Stimulated activated CD4-positive, alpha-beta T cell treated with anti-CD3 and anti-CD28 coated beads, Interleukin-4, amount 100 ng/mL, for 1 hour (primary cell): ENCODE results near the gene CRADD.

Source experiments
- DNase-seq: peaks from one replicate; pipeline ENCODE4 v3.0.0-alpha.2; 2020

CRADD gene

DNA sequence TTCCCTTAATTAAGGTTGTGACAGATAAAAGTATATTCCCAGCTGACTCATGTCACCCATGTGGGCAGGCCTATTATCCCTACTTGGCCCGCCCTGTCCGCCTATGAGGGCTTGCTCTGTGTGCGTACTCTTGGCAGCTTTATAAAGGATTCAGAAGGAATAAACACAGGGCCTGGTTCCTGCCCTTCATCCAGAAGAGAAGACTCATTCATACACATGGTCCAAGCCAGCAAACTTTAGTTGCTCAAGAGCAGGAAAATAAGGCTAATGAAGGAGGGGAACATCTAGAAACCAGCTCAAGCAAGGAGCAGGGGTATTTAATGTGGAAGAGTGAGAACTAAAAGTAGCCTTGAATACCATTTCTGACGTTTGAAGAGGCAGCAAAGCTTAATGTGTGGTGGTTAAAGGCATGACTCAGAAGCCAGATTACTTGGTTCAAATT is 141.9 kb downstream of the CRADD start:
- no peak for DNase-seq

DNA sequence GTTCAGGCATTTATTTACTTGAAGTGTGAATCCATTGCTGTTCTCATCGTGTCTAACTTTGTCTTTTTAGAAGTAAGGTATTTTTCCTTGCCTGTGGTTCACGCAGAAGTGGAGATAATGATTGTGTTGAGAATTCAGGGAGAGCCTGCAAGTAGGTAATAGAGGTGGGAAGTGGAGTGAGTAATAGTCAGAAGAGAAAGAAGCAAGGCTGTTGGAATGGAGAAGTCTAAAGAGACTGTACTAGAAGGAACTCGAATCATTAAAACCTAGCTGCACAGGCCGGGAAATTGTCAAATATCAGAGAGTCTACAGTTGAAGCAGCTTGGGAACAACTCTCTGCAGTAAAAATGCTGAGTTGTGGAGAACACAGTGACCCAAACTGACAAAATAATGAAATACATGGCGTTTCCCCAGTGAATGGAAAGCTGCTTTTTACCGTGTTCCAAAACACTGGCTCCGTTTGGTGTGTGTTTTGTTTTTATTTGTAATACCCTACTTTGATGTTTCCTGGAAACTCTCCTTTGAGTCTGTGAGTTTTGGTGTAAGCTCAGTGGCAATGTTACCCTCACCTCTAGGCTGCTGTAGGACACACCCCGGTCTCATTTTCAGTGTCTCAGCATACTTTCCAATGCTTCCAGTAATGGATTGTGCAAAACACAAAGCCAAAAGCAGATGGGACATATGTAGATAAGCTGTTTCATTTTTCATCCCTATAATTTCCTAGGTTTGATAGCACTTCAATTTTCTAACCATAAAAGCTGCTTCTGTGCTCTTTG is 146.6 kb downstream of the CRADD start:
- DNase-seq, result no peak

DNA sequence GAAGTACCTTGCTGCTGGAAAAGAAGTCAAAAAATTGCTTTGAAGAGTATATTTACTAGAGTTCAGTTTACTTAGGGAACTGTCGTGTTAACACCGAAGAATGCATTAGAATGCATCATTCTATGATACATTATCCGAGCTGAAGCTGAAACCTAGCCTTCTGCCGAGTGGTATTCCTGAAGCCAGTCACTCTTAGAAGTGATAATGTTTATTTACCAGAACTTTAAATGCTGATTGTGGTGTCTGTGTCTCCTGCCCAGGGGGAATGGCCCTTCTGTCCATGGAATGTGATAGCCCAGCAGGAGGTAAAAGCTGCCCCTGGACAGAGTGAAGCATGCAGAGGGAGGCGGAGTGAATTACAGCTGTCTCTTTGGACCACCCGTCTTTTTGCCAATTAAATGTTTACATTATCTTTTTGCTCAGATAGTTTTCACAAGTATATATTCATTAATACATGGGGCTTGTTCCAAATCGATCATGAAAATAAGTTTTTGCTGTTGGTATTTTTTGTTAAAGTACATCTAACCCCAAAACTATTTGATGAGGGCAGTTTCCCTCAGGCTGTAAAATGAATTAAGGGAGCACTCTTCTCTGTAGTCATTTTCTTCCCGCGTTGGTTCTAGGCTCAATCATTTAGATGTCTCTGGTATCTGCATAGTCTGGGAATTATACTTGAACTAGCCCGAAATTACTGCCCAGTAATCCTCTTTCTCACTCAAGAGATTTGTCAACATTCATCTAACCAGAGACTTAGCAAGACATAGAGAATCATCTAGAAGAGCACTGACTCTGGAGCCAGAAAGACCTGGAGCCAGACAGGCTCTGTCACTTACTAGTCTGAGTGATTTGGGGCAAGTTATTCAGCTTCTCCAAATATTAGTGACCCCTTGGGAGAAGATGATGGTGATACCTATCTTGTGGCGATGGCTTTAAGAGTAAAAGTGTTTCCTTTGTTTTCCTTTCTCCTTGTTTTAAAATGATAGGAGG is 147.6 kb downstream of the CRADD start:
- DNase-seq, result no peak

DNA sequence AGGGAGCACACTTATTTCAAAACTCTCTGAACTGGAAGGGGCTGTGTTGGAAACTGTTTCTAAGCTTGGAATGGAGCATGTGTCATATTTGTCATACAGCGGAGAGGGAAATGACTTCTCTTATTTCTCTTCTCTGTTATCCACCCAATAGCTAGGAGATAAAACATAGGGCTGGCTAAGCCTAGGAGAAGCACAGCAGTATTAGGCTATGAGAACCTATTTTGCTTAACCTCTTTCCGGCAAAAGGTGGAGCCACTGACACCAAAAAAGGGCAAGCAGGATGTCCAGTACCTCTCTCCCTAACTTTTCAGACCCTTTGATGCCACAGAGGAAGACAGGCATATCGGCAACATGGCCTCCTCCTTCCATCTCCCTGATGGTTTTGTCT is 148.3 kb downstream of the CRADD start:
- no peak for DNase-seq

DNA sequence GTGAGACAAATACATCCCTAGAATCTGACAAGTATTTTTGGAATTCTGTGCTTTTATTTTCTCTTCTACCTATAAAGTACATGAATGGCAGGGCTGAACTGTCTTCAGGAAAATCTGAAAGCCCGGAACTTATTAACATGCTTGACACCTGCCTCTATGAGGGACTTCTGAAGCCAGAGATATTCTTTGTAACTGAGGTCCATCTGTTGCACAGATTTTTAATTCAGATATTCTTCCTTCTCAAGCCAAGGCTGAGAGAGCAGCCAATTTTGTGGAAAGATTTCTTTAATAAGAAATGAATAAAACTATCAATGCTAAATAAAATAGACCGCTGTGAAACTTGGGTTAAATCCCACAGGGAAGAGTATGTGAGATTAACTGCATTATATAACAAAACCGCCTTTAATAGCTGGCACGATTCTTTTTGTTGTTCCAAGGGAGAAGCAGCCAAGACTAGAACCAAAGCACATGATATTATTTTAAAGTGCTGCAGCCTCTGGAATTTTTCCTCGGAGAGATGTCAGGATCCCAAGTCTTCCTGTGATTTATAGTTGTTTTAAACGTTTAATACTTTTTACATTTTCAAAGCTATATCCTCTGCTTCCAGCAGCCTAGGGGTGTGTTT is 148.9 kb downstream of the CRADD start:
- no peak for DNase-seq

DNA sequence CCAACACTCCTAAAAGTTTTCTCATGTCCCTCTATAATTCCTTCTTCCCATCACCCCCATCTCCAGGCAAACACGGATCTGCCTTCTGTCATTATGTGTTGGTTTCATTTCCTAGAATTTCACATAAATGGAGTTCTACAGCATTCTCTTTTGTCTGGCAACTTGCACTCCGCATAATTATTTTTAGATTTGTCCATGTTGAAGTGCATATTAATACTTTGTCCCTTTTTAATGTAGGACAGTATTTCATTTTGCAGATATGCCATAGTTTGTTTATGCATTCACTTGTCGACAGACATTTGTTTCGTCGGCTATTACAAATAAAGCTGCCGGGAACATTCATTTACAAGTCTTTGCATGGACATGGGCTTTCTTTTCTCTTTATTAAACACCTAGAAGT is 150.0 kb downstream of the CRADD start:
- DNase-seq, result no peak

DNA sequence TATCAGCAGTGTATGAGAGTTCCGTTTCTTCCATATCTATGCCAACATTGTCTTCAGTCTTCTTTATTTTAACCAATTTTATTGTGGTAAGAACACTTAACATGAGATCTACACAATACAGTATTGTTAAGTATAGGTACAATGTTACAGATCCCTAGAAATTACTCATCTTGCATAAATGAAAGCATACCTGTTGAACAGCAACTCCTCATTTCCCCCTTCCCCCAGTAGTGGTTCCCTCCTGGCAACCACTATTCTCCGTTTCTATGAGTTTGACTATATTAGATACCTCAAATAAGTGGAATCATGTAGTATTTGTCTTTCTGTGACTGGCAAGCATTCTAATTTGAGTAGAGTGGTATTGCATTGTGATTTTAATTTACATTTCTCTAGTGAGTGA is 150.5 kb downstream of the CRADD start:
- no peak for DNase-seq

DNA sequence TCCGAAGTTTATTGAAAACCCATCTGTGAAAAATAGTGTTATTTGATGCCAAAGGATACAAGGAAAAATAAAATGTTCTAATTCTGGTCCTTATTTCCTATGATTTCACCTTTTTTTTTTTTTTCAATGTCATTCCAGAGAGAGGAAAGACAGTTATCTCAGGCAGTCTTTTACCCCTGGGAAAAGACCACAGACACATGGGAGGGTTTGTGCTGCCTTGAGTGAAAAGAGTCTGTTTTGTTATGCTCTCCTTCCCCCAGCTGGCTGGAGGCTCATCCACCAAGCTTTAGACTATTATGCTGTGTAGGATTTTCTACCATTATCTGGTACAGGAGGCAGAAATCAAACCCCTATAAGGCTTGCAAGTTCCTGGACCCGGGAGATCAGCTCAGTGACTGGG is 151.8 kb downstream of the CRADD start:
- DNase-seq, result no peak

DNA sequence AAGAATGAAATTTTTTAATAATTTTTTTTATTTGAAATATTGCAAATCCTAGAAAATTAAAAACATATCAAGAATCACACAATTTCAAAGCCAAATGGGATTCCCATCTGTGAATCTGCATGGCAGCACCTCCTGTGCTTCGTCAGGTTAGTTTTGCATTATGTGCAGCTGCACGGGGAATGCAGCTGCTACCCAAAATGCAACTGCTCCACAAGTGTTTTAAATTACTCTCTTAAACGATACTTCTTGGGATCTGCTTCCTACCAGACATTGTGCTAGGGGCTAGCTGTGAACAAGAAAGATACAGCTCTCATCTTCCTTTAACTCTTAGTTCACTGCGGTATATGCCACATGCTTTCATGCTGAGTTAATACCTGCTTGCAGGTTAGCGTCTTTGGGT is 154.2 kb downstream of the CRADD start:
- no peak for DNase-seq

DNA sequence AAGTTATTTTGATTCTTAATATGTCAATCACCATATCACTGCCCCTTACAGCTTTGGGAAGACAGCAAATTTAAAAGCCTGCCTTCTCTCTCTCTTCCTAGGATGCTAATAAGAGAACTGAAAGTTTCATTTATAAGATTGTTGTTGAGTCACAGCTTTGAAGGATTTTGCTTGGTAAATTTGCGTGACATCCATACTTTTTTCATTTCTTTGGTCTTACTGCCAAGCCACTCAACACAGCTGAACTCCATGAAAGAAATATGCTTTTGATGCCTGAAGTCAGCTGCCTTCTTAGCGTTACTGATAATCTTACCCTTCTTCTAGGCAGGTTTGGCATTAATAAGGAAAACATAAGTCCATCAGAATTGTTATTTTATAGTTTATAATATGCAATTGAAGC is 155.0 kb downstream of the CRADD start:
- DNase-seq, result no peak

DNA sequence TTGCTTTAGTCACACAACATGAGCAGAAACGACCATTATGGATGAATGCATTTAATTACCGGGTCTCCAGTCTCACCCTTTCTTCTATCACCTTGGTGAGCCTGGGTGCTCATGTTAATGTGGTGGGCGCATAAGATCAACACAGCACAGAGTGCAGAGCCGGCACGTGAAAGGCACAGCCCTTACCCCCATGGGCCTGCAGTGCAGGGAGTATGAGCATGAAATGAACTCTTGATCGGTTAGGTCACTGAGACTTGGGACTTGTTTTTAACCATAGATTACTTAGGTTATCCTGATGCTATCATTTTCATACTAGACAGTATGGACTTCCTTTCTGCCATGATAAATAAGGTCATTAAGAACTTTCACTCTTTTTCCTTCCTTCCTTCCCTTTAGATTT is 156.8 kb downstream of the CRADD start:
- no peak for DNase-seq

DNA sequence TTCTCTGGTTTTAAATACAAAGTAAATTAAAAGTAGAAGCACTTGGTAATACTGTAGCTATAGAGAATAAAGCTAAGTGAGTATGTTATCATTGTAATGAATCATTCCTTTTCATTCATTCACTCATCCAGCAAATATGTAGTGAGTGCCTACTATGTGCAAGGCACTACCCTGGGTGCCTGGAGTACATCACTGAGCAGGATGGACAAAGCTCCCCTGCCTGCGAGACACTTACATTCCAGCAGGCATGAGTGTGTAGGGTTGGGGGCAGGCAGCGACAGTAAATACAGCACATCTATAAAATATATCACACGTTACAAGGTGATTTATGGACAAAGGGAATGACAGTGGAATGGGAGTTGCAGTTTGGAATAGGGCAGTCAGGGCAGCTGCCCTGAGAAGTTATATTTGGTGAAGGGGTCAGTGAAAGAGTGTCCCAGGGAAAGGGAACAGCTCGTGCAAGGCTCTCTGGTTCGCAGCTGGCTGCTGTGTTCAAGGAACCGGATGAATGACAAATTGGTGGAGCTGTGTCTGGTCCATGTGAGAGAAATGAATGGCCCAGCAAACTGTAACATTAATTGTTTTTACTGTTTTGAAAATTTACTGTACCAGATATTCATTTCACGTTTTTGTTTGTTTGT is 159.6 kb downstream of the CRADD start:
- no peak for DNase-seq

DNA sequence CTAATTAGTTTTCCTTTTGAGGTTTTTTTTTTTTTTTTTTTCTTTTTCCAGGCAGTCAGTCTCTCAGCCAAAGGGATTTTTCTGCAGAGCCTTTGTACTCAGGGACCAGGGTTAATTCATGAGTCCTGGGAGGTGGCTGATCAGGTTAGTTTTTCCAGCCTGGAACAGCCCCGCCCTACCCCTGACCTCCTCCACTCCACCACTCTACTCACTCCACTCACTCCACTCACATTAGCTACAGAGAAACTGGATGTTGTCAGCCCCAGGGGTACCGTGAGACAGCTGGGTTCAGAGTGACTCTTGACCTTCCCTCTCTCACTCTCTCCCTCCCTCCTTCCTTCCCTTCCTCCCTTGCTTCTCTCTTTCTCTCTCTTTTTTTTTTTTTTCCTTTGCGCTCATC is 161.0 kb downstream of the CRADD start:
- DNase-seq, result no peak

DNA sequence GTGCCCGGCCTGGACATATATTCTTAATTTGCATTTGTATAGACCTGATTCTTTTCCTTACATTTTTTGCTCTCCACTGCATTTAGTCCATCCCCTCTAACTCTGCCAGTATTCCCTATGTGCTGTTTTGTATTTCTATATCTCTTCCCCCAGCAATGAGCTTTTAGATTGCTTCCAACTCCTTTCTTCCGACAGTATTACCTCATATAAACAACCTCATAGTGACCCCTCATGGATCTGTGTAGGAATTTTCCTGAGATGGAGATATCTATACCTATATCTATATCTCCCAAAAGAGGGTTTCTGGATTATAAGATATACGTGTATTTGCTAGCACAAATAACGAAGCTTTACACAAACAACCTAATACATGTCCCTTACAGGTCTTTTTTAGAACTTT is 161.9 kb downstream of the CRADD start:
- DNase-seq, result no peak

DNA sequence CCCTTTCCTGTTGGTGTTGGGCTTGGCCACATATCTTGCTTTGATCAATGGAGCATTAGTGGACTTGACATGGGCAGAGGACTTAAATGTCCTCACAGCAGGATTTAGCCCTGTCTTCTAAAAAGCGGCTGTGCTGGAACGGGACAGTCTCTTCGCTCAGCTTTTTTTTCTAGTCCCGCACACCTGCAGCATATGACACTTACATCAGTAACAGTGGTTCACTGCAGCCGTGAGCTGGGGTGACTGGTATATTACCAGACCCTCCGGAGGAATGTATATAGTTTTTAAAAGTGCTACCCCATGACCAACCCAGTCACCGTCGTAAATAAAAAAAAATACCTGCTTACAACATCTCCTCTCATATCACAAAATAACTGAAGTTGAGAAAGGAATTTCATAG is 164.5 kb downstream of the CRADD start:
- no peak for DNase-seq

DNA sequence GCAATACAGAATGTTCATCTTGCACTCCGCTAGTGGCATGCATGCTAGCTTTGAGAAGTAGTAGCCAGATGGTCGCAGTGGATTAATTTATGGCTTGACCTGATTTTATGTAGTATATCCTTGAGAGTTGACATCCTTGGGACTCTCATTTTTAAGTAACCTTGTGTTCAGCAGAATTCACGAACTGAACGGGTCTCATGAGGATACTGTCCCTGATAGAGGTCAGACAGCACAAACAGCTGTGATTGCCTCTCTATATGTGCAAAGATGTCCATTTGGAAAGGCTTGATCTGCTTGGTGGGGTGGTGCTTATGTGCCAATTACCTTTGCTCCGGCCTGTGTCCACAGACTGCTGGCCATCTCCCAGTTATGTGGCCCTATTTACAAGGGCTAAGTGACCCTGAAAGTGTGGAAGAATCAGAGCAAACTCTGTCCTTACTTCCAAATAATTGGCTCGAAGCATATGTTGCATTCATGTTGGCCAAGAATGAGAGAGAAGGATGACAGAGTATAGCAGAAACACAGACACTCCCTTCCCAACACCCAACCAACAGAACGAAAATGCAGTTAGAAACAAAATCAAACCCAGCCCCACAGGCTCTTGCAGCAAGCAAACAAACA is 167.1 kb downstream of the CRADD start:
- DNase-seq, result no peak

DNA sequence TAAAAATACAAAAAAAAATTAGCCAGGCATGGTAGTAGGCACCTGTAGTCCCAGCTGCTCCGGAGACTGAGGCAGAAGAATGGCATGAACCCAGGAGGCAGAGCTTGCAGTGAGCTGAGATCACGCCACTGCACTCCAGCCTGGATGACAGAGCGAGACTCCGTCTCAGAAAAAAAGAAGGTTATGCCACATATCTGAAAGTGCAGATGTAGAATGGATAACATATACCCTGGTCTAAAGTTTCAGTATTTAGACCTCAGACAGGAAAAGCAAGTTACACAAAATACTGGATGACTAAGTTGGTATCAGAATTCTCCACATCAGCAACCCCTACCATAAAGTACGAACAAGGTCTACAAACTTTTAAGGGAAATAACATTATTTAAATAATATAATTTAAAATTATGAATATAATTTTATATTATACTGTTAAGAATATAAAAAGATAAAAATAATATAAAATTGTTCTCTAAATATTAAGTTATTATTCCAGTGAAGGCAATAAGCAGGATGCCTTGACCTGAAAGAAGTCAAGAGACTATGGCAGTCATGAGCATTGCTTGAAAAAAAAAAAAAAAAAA is 169.9 kb downstream of the CRADD start:
- no peak for DNase-seq

DNA sequence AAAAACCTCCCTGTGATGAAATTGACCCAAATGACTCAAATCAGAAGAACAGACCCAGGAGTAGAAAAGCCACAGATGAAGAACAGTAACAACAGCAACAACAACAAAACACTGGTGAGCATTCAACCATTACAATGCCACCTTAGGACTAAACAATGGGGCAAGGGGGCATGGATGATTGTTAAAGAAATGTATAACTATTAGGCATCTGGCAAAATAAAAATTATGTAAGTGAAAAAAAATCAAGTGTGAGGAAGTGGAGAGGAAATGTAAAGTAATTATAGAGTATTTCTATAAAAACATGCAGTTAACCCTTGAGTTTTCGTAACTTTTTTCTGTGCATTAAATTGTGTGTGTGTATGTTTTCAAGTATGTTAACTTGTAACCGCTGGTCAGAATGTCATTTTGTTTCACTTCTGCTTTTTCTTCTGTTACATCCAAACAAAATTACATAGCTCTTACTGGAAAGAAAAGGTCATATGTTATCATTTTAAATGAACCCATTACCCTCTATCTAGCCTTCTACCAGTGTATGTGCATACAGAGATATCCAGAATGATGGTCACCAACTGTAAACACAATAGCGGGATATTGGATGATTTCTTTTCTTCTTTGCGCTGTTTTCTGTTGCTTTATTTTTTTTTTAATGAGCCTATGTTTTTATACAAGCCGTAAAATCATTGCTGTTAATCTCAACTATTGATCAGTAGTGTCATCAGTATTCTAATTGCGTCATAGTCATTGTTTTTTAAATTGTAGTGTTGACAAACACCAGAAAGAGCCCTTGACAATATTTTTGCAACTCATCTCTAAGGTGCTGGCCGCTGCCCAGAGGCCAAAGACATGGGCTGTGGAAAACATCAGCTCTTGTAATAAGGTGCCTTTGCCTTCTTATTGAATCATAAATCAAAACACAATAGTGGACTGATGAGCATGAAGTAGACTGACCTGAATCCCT is 170.6 kb downstream of the CRADD start:
- DNase-seq, result no peak

DNA sequence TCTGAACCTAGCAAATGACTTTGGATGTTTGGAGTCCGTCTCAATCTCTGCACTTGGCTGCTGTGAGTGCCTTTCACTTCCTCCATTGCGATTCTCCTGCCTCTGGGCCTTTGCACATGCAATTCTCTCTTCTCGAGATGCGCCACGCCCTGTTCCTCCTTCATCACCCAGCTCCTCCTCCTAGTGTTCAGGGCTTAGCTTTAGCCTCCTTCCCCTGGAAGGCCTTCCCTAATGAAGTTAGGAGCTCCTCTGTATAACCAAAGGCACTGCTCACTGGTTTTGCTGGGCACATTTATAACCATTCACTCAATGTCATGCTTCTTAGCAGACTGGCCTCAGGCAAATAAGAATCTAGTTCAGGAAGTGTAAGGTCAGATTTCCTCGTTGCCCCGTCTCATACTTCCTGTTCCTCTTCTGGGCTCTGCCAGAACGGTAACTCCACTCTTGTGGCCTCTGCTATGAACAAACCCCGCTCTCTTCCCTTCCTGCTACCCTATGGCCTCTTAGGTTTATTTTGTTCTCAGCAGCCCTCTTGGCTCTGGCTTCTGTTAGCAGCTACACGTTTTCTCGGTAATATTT is 171.4 kb downstream of the CRADD start:
- DNase-seq, result no peak

DNA sequence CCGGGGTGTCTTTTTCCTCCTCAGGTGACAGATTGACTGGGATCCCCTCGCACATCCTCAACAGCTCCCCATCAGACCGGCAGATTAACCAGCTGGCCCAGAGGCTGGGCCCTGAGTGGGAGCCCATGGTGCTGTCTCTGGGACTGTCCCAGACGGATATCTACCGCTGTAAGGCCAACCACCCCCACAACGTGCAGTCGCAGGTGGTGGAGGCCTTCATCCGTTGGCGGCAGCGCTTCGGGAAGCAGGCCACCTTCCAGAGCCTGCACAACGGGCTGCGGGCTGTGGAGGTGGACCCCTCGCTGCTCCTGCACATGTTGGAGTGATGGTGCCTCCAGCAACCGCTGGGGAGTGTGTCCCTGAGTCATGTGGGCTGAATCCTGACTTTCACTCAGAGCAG is 172.8 kb downstream of the CRADD start:
- no peak for DNase-seq
